ENCODE measurements around the gene ZIC4.

Gene ZIC4

DNA sequence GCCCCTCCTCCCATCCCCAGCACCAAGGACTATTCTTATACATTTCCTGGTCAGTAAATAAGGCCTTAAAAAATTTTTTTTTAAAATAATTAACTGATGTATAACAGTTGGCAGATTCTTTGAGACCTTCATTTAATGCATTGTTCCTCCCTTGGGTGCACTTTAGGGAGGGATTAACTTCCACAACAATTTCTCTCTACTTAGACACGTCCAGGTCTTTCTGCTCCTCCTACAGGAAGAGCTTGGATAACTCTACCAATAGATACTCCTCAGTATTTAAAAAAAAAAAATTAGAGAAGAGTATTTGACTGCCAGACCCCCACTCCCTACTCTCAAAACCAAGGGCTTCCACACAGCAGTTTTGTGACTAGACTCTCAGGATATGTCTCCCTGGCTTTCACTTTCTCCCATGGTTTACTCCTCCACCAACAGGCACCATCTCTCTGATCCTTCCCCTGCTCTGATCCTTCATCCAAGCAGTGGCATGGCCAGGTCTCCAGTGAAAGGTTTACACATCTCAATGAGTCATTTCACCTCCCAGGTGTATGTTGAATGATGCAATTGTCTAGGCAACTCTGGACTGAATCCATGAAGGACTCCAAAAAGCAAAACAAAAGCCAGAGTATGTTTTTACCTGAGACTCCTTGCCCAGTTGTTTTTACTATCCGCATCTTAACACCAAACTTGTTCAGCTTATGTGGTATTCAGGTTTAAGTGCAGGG is 7.4 kb downstream of the ZIC4 start:
- ChIA-PET POLR2A (interaction anchor here (0.6 kb wide), 1 partner anchor 23 kb away, joined by 3 read pairs; no protein-coding TSS in a partner anchor), CTCF (interaction anchor here (1.8 kb wide), 1 partner anchor 12 kb away, joined by 6 read pairs; no protein-coding TSS in a partner anchor)
- 100% methylated on average over 1 of the region's 2 CpGs for WGBS (ENCODE audit: insufficient coverage)
- Histone ChIP-seq H3K9me3 (ENCODE audit: control extremely low read depth in 1 of 5, control insufficient read depth in 4 of 5, insufficient read depth in 2 of 5, low read depth in 1 of 5, low read length in 4 of 5) (peaks cover 0 to 29% (median 15%) of the 10 kb centered on the region in 5 experiments), H3K4me3 (ENCODE audit: control insufficient read depth in 1 of 7, extremely low read depth in 1 of 7, insufficient read depth in 4 of 7, low read depth in 2 of 7, low read length in 6 of 7) (no peak overlapping the region), H3K27ac (ENCODE audit: insufficient read depth in 1 of 2, low read depth in 1 of 2, low read length in 2 of 2, poor library complexity in 1 of 2, severe bottlenecking in 2 of 2) (no peak overlapping the region), H3K27me3 (replicated peaks in 2 of 5; ENCODE audit: control insufficient read depth in 4 of 5, insufficient read depth in 5 of 5, low read length in 4 of 5) (peaks cover 17 to 100% (median 66%) of the 10 kb centered on the region in 5 experiments), H3K36me3 (ENCODE audit: control insufficient read depth in 4 of 4, insufficient read depth in 4 of 4, low read length in 3 of 4) (no peaks in the 10 kb centered on the region), H3K4me1 (ENCODE audit: control extremely low read depth in 1 of 4, control insufficient read depth in 4 of 4, insufficient read depth in 4 of 4, low read length in 3 of 4) (peaks cover 0 to 8% (median 1%) of the 10 kb centered on the region in 4 experiments)
- no peak for DNase-seq

DNA sequence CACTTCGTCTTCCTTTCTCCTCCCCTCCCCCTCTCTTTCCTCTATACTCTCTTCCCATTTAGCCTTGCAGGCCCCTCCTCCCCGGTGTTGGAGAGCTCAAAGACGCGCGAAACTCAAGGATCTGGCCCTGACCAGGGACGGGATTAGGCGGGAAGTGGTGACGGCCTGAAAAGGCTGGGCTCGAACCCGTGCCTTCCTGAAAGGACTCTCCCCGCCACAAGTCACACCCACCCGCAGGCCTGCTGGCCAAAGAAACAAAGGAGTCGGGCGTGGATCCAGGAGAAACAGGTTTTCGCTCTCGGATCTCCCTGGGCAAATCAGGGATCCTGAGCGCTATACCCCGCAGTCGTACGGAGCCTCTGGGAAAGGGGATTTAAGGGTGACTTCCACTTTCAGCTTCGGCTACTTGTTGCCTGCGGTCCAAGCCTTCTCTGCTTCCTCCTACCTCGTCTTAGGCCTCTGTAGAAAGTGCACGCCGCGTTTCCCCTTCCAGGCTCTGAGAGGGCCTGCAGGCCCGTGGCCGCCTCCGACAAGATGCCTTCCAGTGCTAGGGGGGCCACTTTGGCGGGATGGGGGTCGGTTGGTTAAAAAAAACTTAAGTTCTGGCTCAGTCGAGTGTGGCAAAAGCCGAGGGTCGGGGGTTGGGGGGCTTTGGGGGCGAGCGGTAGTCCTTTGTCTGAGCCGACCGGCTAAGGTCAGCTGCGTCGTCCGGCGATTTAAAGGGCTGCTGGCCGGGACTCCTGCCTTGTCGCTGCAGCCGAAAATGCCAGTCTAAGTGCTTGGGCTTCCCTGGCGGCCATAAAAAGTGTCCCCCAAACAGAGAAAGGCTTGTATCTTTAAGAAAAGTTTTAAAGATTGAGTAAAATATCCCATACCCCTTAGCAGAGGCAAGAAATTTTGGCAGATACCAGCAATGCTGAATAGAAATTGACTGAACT is 8.2 kb downstream of the ZIC4 start:
- Histone ChIP-seq H3K4me1 (ENCODE audit: control extremely low read depth in 1 of 4, control insufficient read depth in 4 of 4, insufficient read depth in 4 of 4, low read length in 3 of 4) (peaks cover 0 to 15% (median 5%) of the 10 kb centered on the region in 4 experiments), H3K4me3 (ENCODE audit: control insufficient read depth in 1 of 7, extremely low read depth in 1 of 7, insufficient read depth in 4 of 7, low read depth in 2 of 7, low read length in 6 of 7) (no peak overlapping the region), H3K27ac (ENCODE audit: insufficient read depth in 1 of 2, low read depth in 1 of 2, low read length in 2 of 2, poor library complexity in 1 of 2, severe bottlenecking in 2 of 2) (no peak overlapping the region), H3K36me3 (ENCODE audit: control insufficient read depth in 4 of 4, insufficient read depth in 4 of 4, low read length in 3 of 4) (no peaks in the 10 kb centered on the region), H3K9me3 (ENCODE audit: control extremely low read depth in 1 of 5, control insufficient read depth in 4 of 5, insufficient read depth in 2 of 5, low read depth in 1 of 5, low read length in 4 of 5) (peaks cover 0 to 29% (median 15%) of the 10 kb centered on the region in 5 experiments), H3K27me3 (replicated peaks in 2 of 5; ENCODE audit: control insufficient read depth in 4 of 5, insufficient read depth in 5 of 5, low read length in 4 of 5) (peaks cover 14 to 100% (median 66%) of the 10 kb centered on the region in 5 experiments)
- ChIA-PET POLR2A (no interaction called here), CTCF (no interaction called here)
- no peak for DNase-seq
- 9% methylated on average over 34 of the region's 46 CpGs for WGBS (ENCODE audit: insufficient coverage)

DNA sequence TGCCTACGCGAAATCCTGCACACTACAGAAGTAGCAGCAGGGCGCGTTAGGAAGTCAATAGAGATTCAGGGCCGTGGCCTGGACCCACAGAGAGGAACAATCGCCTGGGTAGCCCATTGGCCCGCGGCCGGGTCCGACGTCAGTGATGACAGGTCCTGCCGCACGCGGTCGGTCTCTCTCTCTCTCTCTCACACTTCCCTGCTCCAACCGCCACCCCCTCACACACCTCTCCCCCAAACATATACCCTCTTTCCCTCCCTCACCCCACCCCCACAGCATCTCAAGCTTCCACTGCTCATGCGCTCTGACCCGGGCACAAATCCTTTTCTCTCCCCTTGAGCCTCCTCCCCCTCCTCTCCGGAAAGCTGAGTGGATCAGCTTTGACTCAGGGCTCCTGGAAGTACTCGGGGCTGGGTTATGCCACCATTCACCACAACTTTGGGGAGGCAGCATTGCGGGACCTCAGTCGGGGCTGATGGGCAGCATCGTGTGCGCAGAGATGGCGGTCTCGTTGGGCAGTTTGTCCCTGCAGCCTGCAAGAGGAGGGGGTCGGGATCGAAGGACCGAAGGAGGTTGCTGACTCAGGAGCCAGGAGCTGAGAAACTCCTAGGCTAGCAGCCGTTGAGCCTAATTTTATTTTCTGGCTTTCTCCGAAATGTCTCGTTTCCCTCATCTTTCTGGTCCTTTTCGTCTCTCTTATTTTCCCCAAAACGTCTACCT is 9.0 kb downstream of the ZIC4 start:
- CTCF ChIA-PET: no interaction called here
- peaks cover 0 to 32% (median 16%) of the 10 kb centered on the region in 5 experiments for H3K9me3 ChIP-seq (ENCODE audit: control extremely low read depth in 1 of 5, control insufficient read depth in 4 of 5, insufficient read depth in 2 of 5, low read depth in 1 of 5, low read length in 4 of 5)

GRCh38 chr3:147396712-147397046 is 9.7 kb downstream of the ZIC4 start:
- Histone ChIP-seq H3K4me1 (ENCODE audit: control extremely low read depth in 1 of 4, control insufficient read depth in 4 of 4, insufficient read depth in 4 of 4, low read length in 3 of 4) (peaks cover 0 to 22% (median 9%) of the 10 kb centered on the region in 4 experiments), H3K4me3 (ENCODE audit: control insufficient read depth in 1 of 7, extremely low read depth in 1 of 7, insufficient read depth in 4 of 7, low read depth in 2 of 7, low read length in 6 of 7) (no peak overlapping the region), H3K9me3 (ENCODE audit: control extremely low read depth in 1 of 5, control insufficient read depth in 4 of 5, insufficient read depth in 2 of 5, low read depth in 1 of 5, low read length in 4 of 5) (peaks cover 0 to 38% (median 15%) of the 10 kb centered on the region in 5 experiments), H3K27me3 (replicated peaks in 2 of 5; ENCODE audit: control insufficient read depth in 4 of 5, insufficient read depth in 5 of 5, low read length in 4 of 5) (peaks cover 11 to 100% (median 59%) of the 10 kb centered on the region in 5 experiments), H3K36me3 (ENCODE audit: control insufficient read depth in 4 of 4, insufficient read depth in 4 of 4, low read length in 3 of 4) (no peaks in the 10 kb centered on the region), H3K27ac (ENCODE audit: insufficient read depth in 1 of 2, low read depth in 1 of 2, low read length in 2 of 2, poor library complexity in 1 of 2, severe bottlenecking in 2 of 2) (no peak overlapping the region)
- WGBS (ENCODE audit: insufficient coverage): 4% methylated on average over 15 of the region's 17 CpGs
- ChIA-PET CTCF (no interaction called here), POLR2A (no interaction called here)
- DNase-seq: no peak

More for the DNA sequence above, 9.0 kb downstream of the ZIC4 start:
- Histone ChIP-seq H3K27ac (ENCODE audit: insufficient read depth in 1 of 2, low read depth in 1 of 2, low read length in 2 of 2, poor library complexity in 1 of 2, severe bottlenecking in 2 of 2) (no peak overlapping the region), H3K4me3 (ENCODE audit: control insufficient read depth in 1 of 7, extremely low read depth in 1 of 7, insufficient read depth in 4 of 7, low read depth in 2 of 7, low read length in 6 of 7) (no peak overlapping the region), H3K36me3 (ENCODE audit: control insufficient read depth in 4 of 4, insufficient read depth in 4 of 4, low read length in 3 of 4) (no peaks in the 10 kb centered on the region), H3K4me1 (ENCODE audit: control extremely low read depth in 1 of 4, control insufficient read depth in 4 of 4, insufficient read depth in 4 of 4, low read length in 3 of 4) (peaks cover 0 to 18% (median 7%) of the 10 kb centered on the region in 4 experiments), H3K27me3 (replicated peaks in 2 of 5; ENCODE audit: control insufficient read depth in 4 of 5, insufficient read depth in 5 of 5, low read length in 4 of 5) (peaks cover 11 to 100% (median 62%) of the 10 kb centered on the region in 5 experiments)
- DNase-seq: no peak
- POLR2A ChIA-PET: no interaction called here
- WGBS (ENCODE audit: insufficient coverage): 6% methylated on average over 30 of the region's 34 CpGs

GRCh38 chr3:147395899-147396711 is 10.2 kb downstream of the ZIC4 start:
- no peak for DNase-seq
- no peaks in the 10 kb centered on the region for H3K36me3 ChIP-seq (ENCODE audit: control insufficient read depth in 4 of 4, insufficient read depth in 4 of 4, low read length in 3 of 4)
- H3K27me3 ChIP-seq (replicated peaks in 2 of 5; ENCODE audit: control insufficient read depth in 4 of 5, insufficient read depth in 5 of 5, low read length in 4 of 5): peaks cover 11 to 100% (median 59%) of the 10 kb centered on the region in 5 experiments
- no peak overlapping the region for H3K27ac ChIP-seq (ENCODE audit: insufficient read depth in 1 of 2, low read depth in 1 of 2, low read length in 2 of 2, poor library complexity in 1 of 2, severe bottlenecking in 2 of 2)
- ChIA-PET CTCF (no interaction called here), POLR2A (no interaction called here)
- H3K9me3 ChIP-seq (ENCODE audit: control extremely low read depth in 1 of 5, control insufficient read depth in 4 of 5, insufficient read depth in 2 of 5, low read depth in 1 of 5, low read length in 4 of 5): peaks cover 0 to 40% (median 17%) of the 10 kb centered on the region in 5 experiments
- peak overlapping the region in 1 of 7 experiments; percentile 4 for H3K4me3 ChIP-seq (ENCODE audit: control insufficient read depth in 1 of 7, extremely low read depth in 1 of 7, insufficient read depth in 4 of 7, low read depth in 2 of 7, low read length in 6 of 7)
- peaks cover 0 to 22% (median 9%) of the 10 kb centered on the region in 4 experiments for H3K4me1 ChIP-seq (ENCODE audit: control extremely low read depth in 1 of 4, control insufficient read depth in 4 of 4, insufficient read depth in 4 of 4, low read length in 3 of 4)
- 4% methylated on average over 60 of the region's 65 CpGs for WGBS (ENCODE audit: insufficient coverage)

DNA sequence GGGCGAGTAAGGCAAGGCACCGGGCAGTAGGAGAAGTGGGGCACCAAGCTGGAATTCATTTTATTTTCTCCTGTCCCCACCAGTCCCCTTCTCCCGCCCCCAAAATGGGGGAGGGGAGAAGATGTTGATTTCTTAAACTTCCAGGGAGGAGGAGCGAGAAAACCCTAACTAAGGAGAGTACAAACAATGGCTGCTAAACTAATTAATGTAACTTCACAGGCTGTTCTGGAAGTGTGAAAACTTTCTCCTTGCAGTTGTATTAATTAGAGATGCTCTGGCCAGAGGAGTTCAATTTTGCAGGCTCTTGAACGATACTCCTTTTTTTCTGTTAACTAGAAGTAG is 11.5 kb downstream of the ZIC4 start:
- 0% methylated on average over 1 of the region's 5 CpGs for WGBS (ENCODE audit: insufficient coverage)
- Histone ChIP-seq H3K27me3 (replicated peaks in 2 of 5; ENCODE audit: control insufficient read depth in 4 of 5, insufficient read depth in 5 of 5, low read length in 4 of 5) (peaks cover 8 to 100% (median 55%) of the 10 kb centered on the region in 5 experiments), H3K4me3 (ENCODE audit: control insufficient read depth in 1 of 7, extremely low read depth in 1 of 7, insufficient read depth in 4 of 7, low read depth in 2 of 7, low read length in 6 of 7) (no peak overlapping the region), H3K36me3 (ENCODE audit: control insufficient read depth in 4 of 4, insufficient read depth in 4 of 4, low read length in 3 of 4) (no peaks in the 10 kb centered on the region), H3K27ac (ENCODE audit: insufficient read depth in 1 of 2, low read depth in 1 of 2, low read length in 2 of 2, poor library complexity in 1 of 2, severe bottlenecking in 2 of 2) (no peak overlapping the region), H3K4me1 (ENCODE audit: control extremely low read depth in 1 of 4, control insufficient read depth in 4 of 4, insufficient read depth in 4 of 4, low read length in 3 of 4) (peaks cover 0 to 22% (median 9%) of the 10 kb centered on the region in 4 experiments), H3K9me3 (ENCODE audit: control extremely low read depth in 1 of 5, control insufficient read depth in 4 of 5, insufficient read depth in 2 of 5, low read depth in 1 of 5, low read length in 4 of 5) (peaks cover 0 to 47% (median 29%) of the 10 kb centered on the region in 5 experiments)
- CTCF ChIA-PET: interaction anchor here (0.7 kb wide), 1 partner anchor 18 kb away, joined by 5 read pairs; no protein-coding TSS in a partner anchor
- DNase-seq: no peak
- POLR2A ChIA-PET: no interaction called here

Measured in common myeloid progenitor, CD34-positive (primary cell).